OCI-LY1 (cell line): ENCODE data around the gene SMIM7.

ENCODE experiments used
- H2AFZ ChIP-seq: fragments of 200-600 bp; sonication (generic), shearing (Covaris generic); 2 replicates; pipeline ENCODE4 v1.6.0; 2014; ENCODE audit warnings: antibody characterized with exemption, mild to moderate bottlenecking, low read length
- H3F3A ChIP-seq: fragments of 200-600 bp; sonication (generic), shearing (Covaris generic); 2 replicates; pipeline ENCODE4 v1.6.0; 2014; ENCODE audit warnings: mild to moderate bottlenecking, antibody characterized with exemption, low read length, moderate library complexity; ENCODE audit not compliant: insufficient read depth
- H3K27ac ChIP-seq: fragments of 200-600 bp; sonication (generic); 2 replicates; pipeline ENCODE4 v1.5.1; 2014; ENCODE audit warnings: low read length, mixed run types, mild to moderate bottlenecking, low read depth; ENCODE audit not compliant: poor library complexity, severe bottlenecking
- H3K27me3 ChIP-seq: fragments of 200-600 bp; sonication (generic); 2 replicates; pipeline ENCODE4 v1.6.0; 2014; ENCODE audit warnings: antibody characterized with exemption, mild to moderate bottlenecking, low read length, moderate library complexity; ENCODE audit not compliant: insufficient read depth
- H3K36me3 ChIP-seq: fragments of 200-600 bp; sonication (generic); 2 replicates; pipeline ENCODE4 v1.6.1; 2014; ENCODE audit warnings: mild to moderate bottlenecking, antibody characterized with exemption, low read length, moderate library complexity, mixed read lengths; ENCODE audit not compliant: insufficient read depth
- H3K4me1 ChIP-seq: fragments of 200-600 bp; sonication (generic); 2 replicates; pipeline ENCODE4 v1.5.1; 2014; ENCODE audit warnings: mild to moderate bottlenecking, low read length, moderate library complexity; ENCODE audit not compliant: insufficient read depth, severe bottlenecking
- H3K4me2 ChIP-seq: fragments of 200-600 bp; sonication (generic), shearing (Covaris generic); 2 replicates; pipeline ENCODE4 v1.6.1; 2014; ENCODE audit warnings: low read length
- H3K4me3 ChIP-seq: fragments of 200-600 bp; sonication (generic); 2 replicates; pipeline ENCODE4 v1.5.1; 2014; ENCODE audit warnings: low read length, low read depth, mild to moderate bottlenecking, mixed read lengths; ENCODE audit not compliant: poor library complexity, severe bottlenecking
- H3K79me2 ChIP-seq: fragments of 200-600 bp; shearing (Covaris generic); 2 replicates; pipeline ENCODE4 v1.6.1; 2016; ENCODE audit warnings: mixed run types, low read length, mixed read lengths; ENCODE audit not compliant: insufficient read depth
- H3K9ac ChIP-seq: fragments of 200-600 bp; sonication (generic), shearing (Covaris generic); 2 replicates; pipeline ENCODE4 v1.6.1; 2014; ENCODE audit warnings: mild to moderate bottlenecking, low read length, mixed read lengths
- H3K9me2 ChIP-seq: fragments of 200-600 bp; sonication (generic), shearing (Covaris generic); 2 replicates; pipeline ENCODE4 v1.6.1; 2014; ENCODE audit warnings: low read depth, mild to moderate bottlenecking, low read length, mixed read lengths
- H3K9me3 ChIP-seq: fragments of 200-600 bp; shearing (Covaris generic); 2 replicates; pipeline ENCODE4 v1.6.1; 2014; ENCODE audit warnings: low read length, mixed read lengths
- H4K20me1 ChIP-seq: fragments of 200-600 bp; sonication (generic), shearing (Covaris generic); 2 replicates; pipeline ENCODE4 v1.6.0; 2016; ENCODE audit warnings: mild to moderate bottlenecking, low read length; ENCODE audit not compliant: insufficient read depth
- EZH2 ChIP-seq: fragments of 200-600 bp; sonication (generic), shearing (Covaris generic); IDR thresholded peaks from 2 replicates; pipeline ENCODE4 v1.8.0; 2017; ENCODE audit warnings: borderline replicate concordance, mixed run types, mild to moderate bottlenecking, antibody characterized with exemption, low read length, moderate library complexity, mixed read lengths
- TF ChIP-seq, protein P1 (sequence below): fragments of 200-600 bp; sonication (generic), shearing (Covaris generic); IDR thresholded peaks from 2 replicates; pipeline ENCODE4 v1.5.1; 2017; ENCODE audit warnings: mild to moderate bottlenecking, antibody characterized with exemption, low read length, moderate library complexity, mixed read lengths

Gene SMIM7

DNA sequence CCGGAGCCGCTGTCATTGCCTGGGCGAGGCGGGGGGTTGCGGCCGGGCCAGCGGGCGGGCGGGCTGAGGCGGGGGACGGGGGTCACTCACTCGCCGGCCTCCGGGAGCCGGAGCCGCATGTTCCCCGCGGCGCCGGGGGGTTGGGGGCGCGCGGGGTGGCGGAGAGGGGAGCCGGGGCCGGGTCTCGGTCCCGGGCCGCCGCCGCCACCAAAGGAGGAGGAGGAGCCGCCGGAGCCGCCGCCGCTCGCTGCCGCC lies 32.1 kb downstream of the SMIM7 start:
- no peak overlapping the region for H2AFZ ChIP-seq
- no peak overlapping the region for H3K27ac ChIP-seq
- H3K9me2 ChIP-seq: no peaks in the 10 kb centered on the region
- peak overlapping the region; percentile 84 for H3K4me2 ChIP-seq
- peaks cover 60% of the 10 kb centered on the region for H3K4me1 ChIP-seq
- H3F3A ChIP-seq: peaks cover 8% of the 10 kb centered on the region
- H3K9me3 ChIP-seq: no peaks in the 10 kb centered on the region
- TF ChIP-seq, protein P1, sequence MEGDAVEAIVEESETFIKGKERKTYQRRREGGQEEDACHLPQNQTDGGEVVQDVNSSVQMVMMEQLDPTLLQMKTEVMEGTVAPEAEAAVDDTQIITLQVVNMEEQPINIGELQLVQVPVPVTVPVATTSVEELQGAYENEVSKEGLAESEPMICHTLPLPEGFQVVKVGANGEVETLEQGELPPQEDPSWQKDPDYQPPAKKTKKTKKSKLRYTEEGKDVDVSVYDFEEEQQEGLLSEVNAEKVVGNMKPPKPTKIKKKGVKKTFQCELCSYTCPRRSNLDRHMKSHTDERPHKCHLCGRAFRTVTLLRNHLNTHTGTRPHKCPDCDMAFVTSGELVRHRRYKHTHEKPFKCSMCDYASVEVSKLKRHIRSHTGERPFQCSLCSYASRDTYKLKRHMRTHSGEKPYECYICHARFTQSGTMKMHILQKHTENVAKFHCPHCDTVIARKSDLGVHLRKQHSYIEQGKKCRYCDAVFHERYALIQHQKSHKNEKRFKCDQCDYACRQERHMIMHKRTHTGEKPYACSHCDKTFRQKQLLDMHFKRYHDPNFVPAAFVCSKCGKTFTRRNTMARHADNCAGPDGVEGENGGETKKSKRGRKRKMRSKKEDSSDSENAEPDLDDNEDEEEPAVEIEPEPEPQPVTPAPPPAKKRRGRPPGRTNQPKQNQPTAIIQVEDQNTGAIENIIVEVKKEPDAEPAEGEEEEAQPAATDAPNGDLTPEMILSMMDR: no peak
- TF ChIP-seq EZH2: no peak
- peak overlapping the region; percentile 98 for H3K4me3 ChIP-seq
- H3K36me3 ChIP-seq: peaks cover 45% of the 10 kb centered on the region
- H3K9ac ChIP-seq: peak overlapping the region; percentile 98
- no peaks in the 10 kb centered on the region for H3K27me3 ChIP-seq
- H3K79me2 ChIP-seq: peaks cover 50% of the 10 kb centered on the region
- no peaks in the 10 kb centered on the region for H4K20me1 ChIP-seq

- H2AFZ ChIP-seq: no peak overlapping the region
These were observed 32.6 kb downstream of the SMIM7 start for GRCh38 chr19:16627193-16627927.

GRCh38 chr19:16626796-16627192 lies 33.1 kb downstream of the SMIM7 start:
- Histone ChIP-seq H4K20me1 (no peaks in the 10 kb centered on the region), H3K9me3 (no peaks in the 10 kb centered on the region), H3K79me2 (peaks cover 61% of the 10 kb centered on the region), H3F3A (peaks cover 8% of the 10 kb centered on the region), H3K27me3 (no peaks in the 10 kb centered on the region), H3K9ac (peak overlapping the region; percentile 98), H3K4me2 (peak overlapping the region; percentile 84), H3K36me3 (peaks cover 42% of the 10 kb centered on the region), H3K27ac (peak overlapping the region; percentile 47), H3K4me3 (peak overlapping the region; percentile 98), H2AFZ (no peak overlapping the region), H3K9me2 (no peaks in the 10 kb centered on the region), H3K4me1 (peaks cover 71% of the 10 kb centered on the region)
- no peak for TF ChIP-seq EZH2
- TF ChIP-seq, protein P1: no peak

More at GRCh38 chr19:16627193-16627927, 32.6 kb downstream of the SMIM7 start:
- Histone ChIP-seq H3K4me1 (peaks cover 65% of the 10 kb centered on the region), H3K4me3 (peak overlapping the region; percentile 98), H3K9me3 (no peaks in the 10 kb centered on the region), H3K27ac (peak overlapping the region; percentile 47), H3F3A (peaks cover 8% of the 10 kb centered on the region), H3K27me3 (no peaks in the 10 kb centered on the region), H3K9me2 (no peaks in the 10 kb centered on the region), H3K9ac (peak overlapping the region; percentile 98), H3K79me2 (peaks cover 55% of the 10 kb centered on the region), H3K4me2 (peak overlapping the region; percentile 84), H4K20me1 (no peaks in the 10 kb centered on the region), H3K36me3 (peaks cover 46% of the 10 kb centered on the region)
- TF ChIP-seq EZH2: no peak
- TF ChIP-seq, protein P1: peak; percentile 6; the same call in 1 of the 2 replicates
